GM18861 (cell line): ENCODE results near the gene UPF3A.
"Not testable (repeated sequence)": the region's sequence is repeated elsewhere in the genome, so short reads cannot be mapped to it uniquely, and the experiment has no call there.

Experiments
- ATAC-seq: cut with Tn5 transposase; IDR thresholded peaks from one replicate; pipeline ENCODE4 v1.9.1; 2021; ENCODE audit not compliant: unreplicated experiment

UPF3A gene

DNA sequence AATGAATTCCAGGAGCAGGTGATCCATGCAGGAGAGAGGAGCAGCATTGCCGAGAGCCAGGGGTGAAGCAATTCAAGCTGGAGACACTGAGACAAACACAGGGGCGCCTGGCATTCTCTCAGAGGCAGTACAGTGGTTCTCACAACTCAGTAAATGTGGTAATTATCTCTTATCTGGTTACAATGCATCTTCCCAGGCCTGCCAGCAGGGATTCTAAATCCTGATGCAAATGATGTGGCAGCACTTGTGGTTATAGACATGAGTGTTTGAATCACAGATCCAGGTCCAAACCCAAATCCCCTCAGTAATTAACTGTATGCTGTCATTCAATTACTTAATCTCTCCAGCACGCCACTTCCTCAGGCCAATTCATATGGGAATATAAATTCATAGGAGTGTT is 52.5 kb downstream of the UPF3A start:
- ATAC-seq: not testable (repeated sequence)

DNA sequence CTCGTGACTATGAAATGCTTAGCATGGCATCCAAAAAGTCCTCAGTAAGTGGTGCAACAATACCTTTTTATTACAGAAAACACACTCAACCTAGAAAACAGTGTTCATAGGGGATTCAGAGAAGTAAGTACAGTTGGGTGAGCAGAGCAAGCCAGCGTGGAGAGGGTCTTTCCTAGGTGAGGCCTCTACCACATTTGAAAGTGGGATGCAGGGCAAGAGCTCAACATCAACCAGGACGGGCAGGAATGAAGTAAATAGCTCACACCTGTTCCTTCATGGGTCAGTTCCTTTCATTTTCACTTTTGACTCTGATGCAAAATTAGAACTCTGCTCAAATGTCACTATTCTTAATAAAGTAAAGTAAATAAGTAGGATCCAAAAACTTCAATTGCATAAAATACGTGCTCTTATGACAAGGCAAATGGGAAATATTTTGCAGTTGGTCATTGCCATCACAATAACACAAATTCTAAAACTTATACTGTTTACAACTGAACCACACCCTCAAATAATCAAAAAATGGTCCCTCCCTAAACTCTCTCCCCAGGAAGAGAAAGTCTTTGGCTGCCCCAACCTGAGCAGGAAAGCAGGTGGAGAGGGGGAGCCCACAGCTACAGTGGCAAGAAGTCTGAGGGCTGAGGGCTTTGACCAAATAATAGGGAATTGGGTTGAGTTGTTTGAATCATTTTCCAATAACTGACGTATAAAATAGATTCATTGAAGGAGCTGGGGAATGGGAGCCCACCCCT is 53.1 kb downstream of the UPF3A start:
- ATAC-seq: no peak

DNA sequence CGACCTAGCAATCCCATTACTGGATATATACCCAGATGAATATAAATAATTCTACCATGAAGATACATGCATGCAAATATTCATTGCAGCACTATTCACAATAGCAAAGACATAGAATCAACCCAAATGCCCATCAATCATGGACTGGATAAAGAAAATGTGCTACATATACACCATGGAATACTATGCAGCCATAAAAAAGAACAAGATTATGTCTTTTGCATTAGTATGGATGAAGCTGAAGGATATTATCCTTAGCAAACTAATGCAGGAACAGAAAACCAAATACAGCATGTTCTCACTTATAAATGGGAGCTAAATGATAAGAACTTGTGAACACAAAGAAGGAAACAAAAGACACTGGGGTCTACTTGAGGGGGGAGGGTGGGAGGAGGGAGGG is 55.1 kb downstream of the UPF3A start:
- ATAC-seq: not testable (repeated sequence)

- no peak for ATAC-seq
Observed at GRCh38 chr13:114338959-114339358, 57.6 kb downstream of the UPF3A start.

DNA sequence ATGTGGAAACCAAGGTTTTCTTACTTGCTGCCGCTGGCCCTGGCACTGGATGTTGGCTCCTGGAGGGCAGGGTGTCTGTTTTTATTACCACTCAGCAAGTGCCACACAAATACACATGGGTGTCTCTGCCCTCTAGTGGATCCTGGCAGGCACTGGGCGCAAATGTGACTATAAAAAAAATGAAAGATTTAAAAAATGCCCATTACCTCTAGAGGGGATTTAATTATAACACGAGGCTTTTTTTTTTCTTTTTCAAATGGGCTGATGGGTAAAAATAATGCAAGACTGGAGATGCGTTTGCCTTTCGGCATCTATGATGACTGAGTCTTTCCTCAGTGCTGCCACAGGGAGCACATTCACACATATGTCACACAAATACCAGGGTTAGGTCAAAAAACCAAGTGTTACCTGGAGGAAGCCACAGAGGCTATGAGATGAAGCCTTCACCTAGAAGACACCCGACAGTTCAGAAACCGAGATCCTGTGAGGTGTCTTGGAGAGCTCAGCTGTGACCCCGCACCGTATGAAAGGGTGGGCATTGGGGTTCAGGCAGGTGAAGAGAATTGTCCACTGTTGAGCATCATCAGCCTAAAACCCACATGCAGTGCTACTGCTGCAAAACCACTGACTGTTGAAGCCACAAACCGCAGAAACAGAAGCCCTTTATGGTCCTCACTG is 58.6 kb downstream of the UPF3A start:
- ATAC-seq: no peak

- no peak for ATAC-seq
Observed at GRCh38 chr13:114341003-114341777, 59.8 kb downstream of the UPF3A start.

- not testable (repeated sequence) for ATAC-seq
Observed at GRCh38 chr13:114347256-114347655, 65.9 kb downstream of the UPF3A start.

DNA sequence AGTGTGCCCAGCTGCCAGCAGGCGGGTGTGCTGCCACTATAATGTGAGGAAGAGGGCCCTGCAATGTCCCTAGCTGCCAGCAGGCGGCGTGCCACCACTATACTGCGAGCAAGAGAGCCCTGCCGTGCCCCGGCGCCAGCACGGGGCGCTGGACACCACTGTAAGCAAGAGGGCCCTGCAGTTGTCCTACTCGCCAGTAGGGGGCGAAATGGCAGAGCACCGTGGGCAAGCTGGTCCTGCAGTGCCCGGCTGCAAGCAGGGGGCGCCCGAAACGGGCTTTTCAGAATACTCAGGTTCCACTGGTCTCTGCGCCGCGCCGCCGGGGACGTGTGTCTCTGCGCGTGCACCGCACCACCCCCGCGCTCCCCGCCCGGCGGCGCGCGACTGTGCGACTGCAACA is 71.4 kb downstream of the UPF3A start:
- ATAC-seq: not testable (repeated sequence)

GRCh38 chr13:114353382-114353781 is 72.0 kb downstream of the UPF3A start:
- ATAC-seq: not testable (repeated sequence)
